Caki2 (cell line): ENCODE results near the gene IFNGR2. TPM values are rescaled to one million over a fixed set of nuclear protein-coding genes. Genes with fewer than 3 reads are reported as not detected.
"Not testable (repeated sequence)": the region's sequence is repeated elsewhere in the genome, so short reads cannot be mapped to it uniquely, and the experiment has no call there.

Source experiments
- DNase-seq: peaks from one replicate; pipeline ENCODE4 v3.0.0-alpha.2; 2015; ENCODE audit warnings: low read depth
- in situ Hi-C: cut with HindIII; loops from 2 replicates; pipeline ENCODE4 v1.10.0; 2016; ENCODE audit warnings: low sequenced_read_pairs, low pct_unique_long_range_greater_than_20kb, mixed read lengths
- total RNA-seq: library from RNA; depleted of rRNA; stranded (reverse); fragments of >200 nt; shearing (Covaris generic); gene quantifications from 2 replicates; pipeline ENCODE4 v1.2.3, GENCODE V29; 2014; ENCODE audit warnings: low replicate concordance

Gene IFNGR2
- total RNA-seq, 1 experiment from 2014 or later: 90.9 TPM

DNA sequence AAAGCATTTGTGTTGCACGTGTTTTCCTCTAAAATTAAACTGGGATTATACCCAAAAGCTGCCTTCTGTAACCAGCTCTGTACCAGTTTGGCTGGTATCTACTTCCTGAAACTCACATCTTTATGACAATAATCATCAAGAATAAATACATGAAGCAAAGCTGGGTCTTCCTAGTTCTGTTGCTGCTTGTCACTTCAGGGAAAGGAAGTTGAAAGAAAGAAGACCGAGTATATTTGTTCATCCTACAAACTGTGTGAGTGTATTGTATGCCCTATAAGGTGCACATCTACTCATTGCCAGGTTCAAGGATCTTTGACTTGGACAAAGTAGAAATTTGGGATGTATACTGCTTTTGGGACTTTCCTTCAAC lies 29.1 kb upstream of the IFNGR2 start:
- in situ Hi-C loops: no loop called here

DNA sequence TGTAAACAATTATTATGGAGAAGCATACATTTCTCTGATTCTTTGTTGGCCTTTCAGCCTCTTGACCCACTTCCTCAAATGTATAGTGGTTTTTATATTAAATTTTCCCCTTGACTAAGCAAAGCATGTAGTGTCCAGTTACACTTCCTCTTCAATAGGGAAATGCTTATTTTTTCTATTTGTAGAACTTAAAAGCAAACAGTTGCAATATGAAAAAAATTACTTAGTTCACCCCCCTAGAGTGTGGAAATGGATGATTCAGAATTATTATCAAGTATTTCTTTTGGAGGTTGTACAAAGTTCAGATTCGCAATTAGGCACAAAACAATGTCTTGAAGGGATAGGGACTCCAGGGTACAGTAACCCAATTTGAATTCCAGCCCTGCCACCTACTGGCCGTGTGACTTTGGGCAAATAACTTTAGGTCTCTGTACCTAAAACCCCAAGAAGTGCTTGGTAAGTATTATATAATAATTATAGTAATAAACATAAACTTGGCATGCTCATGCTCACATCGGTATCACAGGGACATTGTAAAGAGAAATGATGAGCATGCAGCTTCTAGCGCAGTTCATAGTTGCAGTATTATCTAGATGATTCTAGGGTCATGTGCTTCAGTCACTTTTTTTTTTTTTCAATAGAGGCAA lies 28.6 kb upstream of the IFNGR2 start:
- in situ Hi-C loops: no loop called here

More for the DNA sequence above, 29.1 kb upstream of the IFNGR2 start:
- DNase-seq: no peak

DNA sequence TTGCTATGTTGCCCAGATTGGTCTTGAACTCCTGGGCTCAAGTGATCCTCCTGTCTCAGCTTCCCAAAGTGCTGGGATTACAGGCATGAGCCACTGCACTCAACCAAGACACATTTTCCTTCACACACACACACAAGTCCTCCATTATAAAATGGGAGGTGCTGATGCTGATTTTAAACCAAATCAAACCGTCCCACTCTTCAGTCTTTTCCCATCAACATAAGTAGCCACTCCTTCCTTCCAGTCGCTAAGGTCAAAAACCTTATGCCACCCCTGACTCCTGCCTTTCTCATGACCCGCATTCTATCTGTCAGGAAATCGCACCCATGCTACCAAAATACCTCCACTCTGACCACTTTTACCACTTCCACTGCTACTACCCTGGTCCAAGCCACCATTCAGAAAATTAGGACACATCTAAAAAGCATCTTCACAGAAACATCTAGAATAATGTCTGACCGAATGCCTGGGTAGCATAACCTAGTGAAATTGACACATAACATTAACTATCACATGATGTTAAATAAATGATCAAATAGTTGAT lies 28.0 kb upstream of the IFNGR2 start:
- DNase-seq: no peak
- in situ Hi-C loops: no loop called here

More for the DNA sequence above, 28.6 kb upstream of the IFNGR2 start:
- DNase-seq: no peak

DNA sequence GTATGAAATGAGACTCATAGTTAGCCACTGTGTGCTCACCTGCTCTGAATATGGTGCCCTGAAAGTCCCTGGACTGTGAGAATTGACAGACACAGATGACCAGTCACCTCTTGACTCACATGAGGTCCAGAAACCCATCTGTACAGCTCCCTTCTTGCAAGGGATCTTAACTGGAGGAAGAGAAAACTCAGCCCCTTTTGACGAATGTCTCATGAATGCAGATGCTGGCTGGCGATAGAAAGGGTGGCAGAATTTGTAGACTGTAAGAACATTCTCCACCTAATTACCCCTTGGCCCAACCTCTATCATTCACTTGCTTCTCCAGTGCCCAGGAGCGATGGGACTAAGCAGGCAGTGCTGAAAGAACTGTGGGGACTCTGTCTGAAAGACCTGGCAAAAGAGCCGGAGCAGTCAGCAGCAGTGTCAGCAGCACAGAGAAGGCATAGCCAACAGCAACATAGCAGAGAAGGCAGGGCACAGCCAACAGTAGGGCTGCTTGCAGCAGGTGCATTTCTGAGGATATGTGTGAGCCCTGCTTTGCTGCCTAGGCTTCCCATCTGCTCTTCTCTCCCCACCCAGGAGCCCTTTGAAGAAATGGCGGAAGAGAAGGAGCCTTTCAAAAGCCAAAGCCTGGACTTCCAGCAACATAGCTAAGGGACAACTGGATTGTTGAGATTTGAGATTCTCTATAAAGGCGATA lies 25.8 kb upstream of the IFNGR2 start:
- in situ Hi-C loops: no loop called here
- no peak for DNase-seq

DNA sequence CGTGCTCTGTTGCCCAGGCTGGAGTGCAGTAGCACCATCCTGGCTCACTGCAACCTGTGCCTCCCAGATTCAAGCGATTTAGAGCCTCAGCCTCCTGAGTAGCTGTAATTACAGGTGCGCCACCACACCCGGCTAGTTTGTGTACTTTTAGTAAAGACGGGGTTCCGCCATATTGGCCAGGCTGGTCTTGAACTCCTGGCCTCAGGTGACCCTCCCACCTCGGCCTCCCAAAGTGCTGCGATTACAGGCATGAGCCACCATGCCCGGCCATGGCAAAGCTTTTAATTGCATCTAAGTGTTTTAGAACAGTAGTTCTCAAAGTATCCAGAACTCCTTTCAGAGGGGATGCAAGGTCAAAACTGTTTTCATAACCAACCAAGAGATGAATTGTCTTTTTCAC lies 25.1 kb upstream of the IFNGR2 start:
- in situ Hi-C loops: no loop called here
- no peak for DNase-seq

DNA sequence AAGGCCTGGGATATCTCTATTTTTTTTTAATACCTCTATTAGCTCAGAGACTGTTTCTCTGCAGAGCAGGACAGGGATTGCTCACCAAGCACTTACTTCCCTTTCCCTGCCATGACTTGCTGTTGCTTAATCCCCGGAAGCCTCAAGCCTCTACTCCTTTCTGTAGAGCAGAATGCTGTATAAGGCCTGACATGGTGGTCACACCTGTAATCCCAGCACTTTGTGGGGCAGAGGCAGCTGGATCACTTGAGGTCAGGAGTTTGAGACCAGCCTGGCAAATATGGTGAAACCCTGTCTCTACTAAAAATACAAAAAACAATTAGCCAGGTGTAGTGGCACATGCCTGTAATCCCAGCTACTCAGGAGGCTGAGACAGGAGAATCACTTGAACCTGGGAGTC lies 23.3 kb upstream of the IFNGR2 start:
- DNase-seq, in situ Hi-C loops: not testable (repeated sequence)

DNA sequence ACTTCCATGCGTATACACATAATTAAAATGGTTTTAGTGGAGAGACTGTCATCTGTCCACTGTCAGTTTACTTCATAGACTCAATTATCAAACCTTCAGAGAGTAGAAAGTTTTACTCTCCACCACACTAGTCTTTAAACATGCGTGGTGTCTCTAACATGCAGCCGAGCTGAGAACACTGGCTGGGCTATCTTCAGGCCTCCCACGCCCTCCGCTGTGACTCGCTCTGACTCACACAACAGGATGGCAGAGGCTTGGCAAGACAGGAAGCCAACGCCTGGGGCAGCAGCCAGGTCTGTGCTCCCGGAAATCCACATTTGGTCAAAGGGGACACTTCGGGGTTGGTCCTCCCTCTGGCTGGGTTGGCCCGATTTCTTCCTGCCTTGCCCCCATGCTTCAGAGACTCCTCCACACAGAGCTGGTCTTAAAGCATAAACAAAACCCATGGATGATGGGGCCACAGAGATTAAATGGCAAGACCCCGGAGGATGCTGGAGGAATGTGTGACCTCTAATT lies 22.7 kb upstream of the IFNGR2 start:
- in situ Hi-C loops: no loop called here
- DNase-seq: peak; percentile 90

DNA sequence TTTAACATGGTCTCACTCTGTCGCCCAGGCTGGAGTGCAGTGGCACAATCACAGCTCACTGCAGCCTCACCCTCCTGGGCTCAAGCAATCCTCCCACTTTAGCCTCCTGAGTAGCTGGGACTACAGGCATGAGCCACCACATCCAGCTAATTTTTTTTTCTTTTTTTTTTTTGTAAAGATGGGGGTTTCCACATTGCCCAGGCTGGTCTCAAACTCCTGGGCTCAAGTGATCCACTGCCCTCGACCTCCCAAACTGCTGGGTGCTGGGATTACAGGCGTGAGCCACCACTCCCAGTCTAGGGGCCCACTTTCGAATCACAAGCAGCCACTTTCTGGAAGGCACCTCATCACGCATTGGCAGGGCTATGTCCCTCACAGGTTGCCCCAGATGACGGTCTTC lies 21.8 kb upstream of the IFNGR2 start:
- DNase-seq, in situ Hi-C loops: not testable (repeated sequence)

DNA sequence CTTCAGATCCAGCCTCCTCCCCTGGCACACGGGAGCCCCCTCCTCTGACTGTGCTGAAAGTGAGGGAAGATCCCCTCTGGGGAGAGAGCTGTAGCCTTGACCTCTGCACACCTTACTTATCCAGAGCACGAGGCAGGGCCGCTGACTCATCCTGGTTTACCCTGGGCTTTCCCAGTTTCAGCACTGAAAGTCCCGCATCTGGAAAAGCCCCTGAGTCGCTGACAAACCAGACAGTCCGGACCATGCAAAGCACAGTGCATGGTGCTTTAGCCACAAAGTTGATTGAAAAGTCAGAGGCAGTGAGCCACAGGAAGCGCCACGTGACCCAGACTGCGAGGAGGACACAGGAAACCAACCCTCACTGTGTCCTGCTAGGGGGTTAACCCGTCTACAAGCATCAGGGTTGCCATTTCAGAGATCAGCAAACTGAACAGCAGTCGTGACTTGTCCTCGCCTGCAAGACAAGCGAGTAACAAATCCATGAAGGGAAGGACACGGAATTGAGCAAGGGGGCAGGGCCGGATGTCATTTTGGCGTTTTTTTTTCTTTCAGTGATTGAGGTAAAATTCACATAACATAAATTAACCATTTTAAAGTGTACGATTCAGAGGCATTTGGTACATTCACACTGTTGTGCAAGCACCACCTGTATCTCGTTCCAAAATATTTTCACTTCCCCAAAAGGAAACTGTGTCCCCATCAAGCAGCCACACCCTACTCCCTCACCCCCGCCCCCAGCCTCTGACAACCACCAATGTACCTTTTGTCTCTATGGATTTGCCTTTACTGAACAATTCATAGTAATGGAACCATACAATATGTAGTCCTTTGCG lies 19.9 kb upstream of the IFNGR2 start:
- DNase-seq: peak; percentile 95

DNA sequence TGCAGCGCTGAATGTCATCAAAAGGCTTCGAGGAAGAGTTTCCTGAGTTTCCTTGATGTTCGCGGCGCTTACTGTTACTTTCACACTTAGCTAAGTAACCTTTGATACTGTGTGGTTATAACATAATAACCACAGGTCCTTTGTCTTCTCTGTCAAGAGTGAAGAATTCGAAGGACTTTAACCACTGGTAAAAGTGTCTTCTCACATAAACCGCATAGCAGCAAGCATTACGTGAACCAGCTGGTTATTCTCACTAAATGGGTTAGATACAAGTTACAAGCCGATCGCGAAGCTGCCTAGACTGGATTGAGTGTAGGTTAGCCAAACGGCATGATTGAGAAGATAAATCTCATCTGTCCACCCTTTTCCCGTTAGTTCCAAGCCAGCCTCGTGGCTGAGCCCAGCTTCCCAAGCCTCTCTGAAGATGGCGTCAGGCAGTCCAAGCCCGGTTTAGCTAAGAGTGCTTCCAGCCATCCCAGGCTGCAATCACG lies 18.3 kb upstream of the IFNGR2 start:
- in situ Hi-C loops: no loop called here
- DNase-seq: peak; percentile 76

More for the DNA sequence above, 19.9 kb upstream of the IFNGR2 start:
- in situ Hi-C loops: no loop called here

DNA sequence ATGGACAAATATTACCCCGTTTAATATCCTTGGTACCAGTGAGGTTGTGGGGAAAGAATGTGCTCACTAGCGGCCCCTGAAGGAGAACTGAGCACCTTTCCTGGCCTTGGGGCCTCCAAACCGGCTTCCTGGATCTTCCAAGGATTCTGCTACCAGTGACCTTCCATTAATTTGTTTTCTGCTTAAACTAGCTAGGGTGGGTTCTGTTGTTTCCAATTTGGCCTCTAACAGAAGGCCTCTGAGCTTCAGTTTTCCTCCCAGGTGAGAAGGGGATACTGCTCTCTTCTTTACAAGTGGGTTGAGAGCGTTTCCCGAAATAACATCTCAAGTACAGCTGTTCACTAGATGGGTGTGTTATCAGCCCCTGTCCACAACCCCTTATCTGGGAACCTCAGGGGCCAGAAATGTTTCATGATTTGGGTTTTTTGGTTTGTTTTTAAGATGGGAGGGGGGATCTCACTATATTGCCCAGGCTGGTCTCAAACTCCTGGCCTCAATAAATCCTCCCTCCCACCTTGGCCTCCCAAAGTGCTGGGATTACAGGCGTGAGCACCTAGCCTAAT lies 16.9 kb upstream of the IFNGR2 start:
- DNase-seq: no peak
- in situ Hi-C loops: no loop called here

DNA sequence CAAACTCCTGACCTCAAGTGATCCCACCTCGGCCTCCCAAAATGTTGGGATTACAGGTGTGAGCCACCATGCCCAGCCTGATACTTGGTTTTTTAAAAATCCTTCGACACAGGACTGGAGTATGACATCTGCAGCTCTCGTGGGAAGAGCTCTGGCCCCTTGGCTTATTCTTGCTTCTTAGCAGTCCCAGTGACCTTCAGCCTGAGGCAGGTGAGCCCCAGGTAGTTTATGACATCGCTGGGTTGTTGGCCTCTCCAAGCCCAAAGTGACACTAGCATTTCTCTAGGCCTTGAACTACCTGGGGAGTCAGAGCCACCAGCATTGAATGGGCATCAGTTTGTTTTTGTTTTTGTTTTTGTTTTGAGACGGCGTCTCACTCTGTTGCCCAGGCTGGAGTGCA lies 15.9 kb upstream of the IFNGR2 start:
- in situ Hi-C loops: no loop called here
- no peak for DNase-seq

DNA sequence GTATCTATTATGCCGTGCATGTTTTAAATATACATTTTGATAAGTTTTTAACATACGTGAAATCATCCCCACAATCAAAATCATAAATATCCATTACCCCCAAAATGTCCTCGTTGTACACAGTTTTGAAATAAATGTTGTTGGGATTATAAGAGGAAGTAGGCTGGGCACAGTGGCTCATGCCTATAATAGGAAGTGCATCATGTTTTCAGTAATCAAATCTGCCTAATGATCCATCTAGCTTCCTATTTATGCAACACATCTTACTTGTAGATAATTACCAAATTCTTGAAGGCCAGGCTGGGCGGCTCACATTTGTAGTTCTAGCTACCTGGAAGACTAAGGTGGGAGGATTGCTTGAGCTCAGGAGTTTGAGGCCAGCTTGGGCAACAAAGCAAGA lies 15.0 kb upstream of the IFNGR2 start:
- no peak for DNase-seq
- in situ Hi-C loops: no loop called here

DNA sequence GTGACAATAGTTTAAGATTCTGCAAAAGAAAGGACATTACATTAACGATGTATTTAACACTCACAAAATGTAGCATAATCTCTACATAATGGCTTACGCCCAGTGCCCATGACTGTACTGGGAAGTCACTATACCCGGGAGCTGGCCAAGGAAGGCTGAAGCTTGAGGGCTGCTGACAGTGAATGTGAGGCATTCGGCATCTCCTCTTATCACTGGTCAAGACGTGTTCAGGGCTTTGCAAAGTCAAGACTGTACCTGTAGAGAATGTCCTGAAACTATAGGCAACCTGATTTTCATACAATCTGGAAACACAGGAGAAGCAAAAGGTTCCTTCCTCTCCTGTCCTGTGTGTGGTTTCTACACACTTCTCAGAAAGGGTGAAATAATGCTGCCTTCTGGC lies 12.7 kb upstream of the IFNGR2 start:
- in situ Hi-C loops: no loop called here

DNA sequence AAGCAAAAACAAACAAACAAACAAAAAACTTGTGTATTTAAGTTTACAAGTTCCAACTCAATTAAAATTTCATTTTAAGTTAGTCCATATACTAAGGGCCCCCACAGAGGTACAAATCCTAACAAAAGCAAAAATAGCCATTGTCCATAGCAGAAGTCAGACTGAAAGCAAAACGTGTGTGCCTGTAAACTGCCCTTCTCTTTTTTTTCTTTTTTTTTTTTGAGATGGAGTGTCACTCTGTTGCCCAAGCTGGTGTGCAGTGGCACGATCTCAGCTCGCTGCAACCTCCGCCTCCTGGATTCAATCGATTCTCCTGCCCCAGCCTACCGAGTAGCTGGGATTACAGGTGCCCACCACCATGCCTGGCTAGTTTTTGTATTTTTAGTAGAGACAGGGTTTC lies 11.6 kb upstream of the IFNGR2 start:
- in situ Hi-C loops: no loop called here
- DNase-seq: no peak

More for the DNA sequence above, 12.7 kb upstream of the IFNGR2 start:
- DNase-seq: no peak

DNA sequence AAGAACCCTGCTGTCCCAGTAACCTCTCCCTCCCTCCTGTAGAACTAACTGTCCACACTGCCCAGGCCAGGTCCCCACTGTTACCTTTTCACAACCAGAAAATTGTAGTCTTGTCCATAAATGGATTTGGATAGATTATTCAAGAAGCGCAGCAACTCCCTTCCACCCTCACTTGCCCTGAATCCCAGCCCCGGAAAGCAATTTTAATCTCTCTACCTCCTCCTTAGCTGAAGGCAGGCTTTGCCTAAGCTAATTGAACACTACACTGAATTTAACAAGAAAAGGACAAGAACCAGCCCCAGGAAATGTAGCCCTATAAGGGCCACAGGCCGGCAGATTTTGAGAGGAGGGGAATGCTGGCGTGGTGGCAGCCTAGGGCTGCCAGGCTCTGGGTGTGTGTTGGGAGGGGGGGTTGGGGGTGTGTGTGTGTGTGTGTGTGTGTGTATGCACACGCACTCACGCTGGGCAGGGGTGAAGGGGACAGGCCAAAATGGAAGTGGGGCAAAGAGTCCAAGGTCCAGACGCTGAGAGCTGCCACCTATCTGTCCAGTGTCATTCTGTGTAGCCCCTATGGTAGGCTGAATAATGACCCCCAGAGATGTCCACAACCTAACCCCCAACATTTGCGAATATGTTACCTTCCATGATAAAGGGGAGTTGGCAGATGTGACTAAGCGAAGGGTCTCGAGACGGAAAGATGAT lies 10.8 kb upstream of the IFNGR2 start:
- in situ Hi-C loops: no loop called here
- no peak for DNase-seq

DNA sequence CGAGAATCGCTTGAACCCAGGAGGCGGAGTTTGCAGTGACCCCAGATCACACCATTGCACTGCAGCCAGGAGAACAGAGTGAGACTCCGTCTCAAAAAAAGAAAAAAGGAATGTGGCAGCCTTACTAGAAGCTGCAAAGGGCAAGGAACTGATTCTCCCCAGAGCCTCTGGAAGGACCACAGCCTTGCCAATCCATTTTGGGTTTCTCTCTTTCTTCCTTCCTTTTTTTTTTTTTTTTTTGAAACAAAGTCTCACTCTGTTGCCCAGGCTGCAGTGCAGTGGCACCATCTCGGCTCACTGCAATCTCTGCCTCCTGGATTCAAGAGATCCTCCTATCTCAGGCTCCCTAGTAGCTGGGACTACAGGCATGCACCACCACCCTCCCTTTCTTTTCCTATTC lies 9.9 kb upstream of the IFNGR2 start:
- in situ Hi-C loops: no loop called here

DNA sequence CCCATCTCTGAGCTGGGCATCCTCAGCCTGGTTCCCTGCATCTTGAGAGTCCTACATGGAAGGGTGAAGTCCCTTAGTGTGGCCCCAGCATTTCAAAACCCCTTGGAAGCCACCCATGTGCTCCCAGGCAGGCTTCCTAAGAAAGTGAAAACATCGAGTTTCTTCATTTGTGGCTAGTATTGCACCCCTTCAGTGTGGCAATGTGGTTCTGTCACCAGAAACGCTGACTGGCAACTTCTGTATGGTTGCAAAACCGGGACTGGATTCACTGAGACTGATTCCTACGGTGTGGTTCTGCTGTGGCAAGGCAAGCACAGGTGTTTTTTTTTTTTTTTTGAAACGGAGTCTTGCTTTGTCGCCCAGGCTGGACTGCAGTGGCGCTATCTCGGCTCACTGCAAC lies 9.0 kb upstream of the IFNGR2 start:
- in situ Hi-C loops: no loop called here
- no peak for DNase-seq

More for the DNA sequence above, 9.9 kb upstream of the IFNGR2 start:
- no peak for DNase-seq
